Right lobe of liver (tissue), 4 donors: ENCODE measurements around the gene FADS6.

Source experiments
- POLR2A ChIP-seq: fragments of 450-650 bp; IDR thresholded peaks from one replicate; pipeline ENCODE4 v1.6.1; 2017; ENCODE audit warnings: antibody characterized with exemption, mild to moderate bottlenecking
- TF ChIP-seq, protein P1 (sequence below), 4 donors: fragments of 200-600 bp in 3 of 4; fragments of 450-650 bp in 1 of 4; IDR thresholded peaks; one replicate each; pipeline versions ENCODE4 v1.5.1 to v1.8.0; 2016 to 2022; ENCODE audit warnings: antibody characterized with exemption in 4 of 4, mild to moderate bottlenecking in 2 of 4
- donor health status: DM: no; HTN: no; CAD: no.
- donor health status: DM: no; HTN: no; CAD: no.
- donor health status: DM: no; HTN: yes; CAD: no.

DNA sequence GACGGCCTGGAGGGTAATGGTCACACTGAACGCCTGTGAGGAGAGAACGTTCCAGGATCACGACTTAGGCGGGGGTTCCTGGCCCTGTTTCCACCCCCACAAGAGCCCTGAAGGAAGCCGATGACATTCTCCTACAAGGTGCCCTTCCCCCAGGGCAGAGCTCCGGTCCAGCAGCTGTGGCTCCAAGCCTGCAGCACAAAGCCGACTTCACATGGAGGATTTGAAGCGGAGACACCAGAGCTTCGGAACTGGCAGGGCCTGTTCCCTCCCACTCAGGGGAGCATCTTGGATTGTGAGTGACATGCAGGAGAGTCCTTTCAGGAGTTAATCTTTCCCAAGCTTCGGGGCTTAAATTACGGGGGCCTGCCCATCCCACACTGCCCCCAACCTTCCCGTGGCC is 5.0 kb downstream of the FADS6 start:
- TF ChIP-seq POLR2A, result no peak
- TF ChIP-seq, protein P1, sequence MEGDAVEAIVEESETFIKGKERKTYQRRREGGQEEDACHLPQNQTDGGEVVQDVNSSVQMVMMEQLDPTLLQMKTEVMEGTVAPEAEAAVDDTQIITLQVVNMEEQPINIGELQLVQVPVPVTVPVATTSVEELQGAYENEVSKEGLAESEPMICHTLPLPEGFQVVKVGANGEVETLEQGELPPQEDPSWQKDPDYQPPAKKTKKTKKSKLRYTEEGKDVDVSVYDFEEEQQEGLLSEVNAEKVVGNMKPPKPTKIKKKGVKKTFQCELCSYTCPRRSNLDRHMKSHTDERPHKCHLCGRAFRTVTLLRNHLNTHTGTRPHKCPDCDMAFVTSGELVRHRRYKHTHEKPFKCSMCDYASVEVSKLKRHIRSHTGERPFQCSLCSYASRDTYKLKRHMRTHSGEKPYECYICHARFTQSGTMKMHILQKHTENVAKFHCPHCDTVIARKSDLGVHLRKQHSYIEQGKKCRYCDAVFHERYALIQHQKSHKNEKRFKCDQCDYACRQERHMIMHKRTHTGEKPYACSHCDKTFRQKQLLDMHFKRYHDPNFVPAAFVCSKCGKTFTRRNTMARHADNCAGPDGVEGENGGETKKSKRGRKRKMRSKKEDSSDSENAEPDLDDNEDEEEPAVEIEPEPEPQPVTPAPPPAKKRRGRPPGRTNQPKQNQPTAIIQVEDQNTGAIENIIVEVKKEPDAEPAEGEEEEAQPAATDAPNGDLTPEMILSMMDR (IDR thresholded peaks at IDR 0.05), result no peak
